Stimulated activated CD4-positive, alpha-beta T cell treated with anti-CD3 and anti-CD28 coated beads, TNF-alpha, amount 100 ng/mL, for 24 hours (primary cell): ENCODE results near the gene PRPSAP1.

Experiments
- DNase-seq, 3 experiments: peaks; one replicate each; pipeline ENCODE4 v3.0.0-alpha.2; 2020; ENCODE audit warnings: low read depth in 3 of 3

PRPSAP1 gene, protein sequence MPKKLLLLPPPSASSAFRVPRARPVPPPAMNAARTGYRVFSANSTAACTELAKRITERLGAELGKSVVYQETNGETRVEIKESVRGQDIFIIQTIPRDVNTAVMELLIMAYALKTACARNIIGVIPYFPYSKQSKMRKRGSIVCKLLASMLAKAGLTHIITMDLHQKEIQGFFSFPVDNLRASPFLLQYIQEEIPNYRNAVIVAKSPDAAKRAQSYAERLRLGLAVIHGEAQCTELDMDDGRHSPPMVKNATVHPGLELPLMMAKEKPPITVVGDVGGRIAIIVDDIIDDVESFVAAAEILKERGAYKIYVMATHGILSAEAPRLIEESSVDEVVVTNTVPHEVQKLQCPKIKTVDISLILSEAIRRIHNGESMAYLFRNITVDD

DNA sequence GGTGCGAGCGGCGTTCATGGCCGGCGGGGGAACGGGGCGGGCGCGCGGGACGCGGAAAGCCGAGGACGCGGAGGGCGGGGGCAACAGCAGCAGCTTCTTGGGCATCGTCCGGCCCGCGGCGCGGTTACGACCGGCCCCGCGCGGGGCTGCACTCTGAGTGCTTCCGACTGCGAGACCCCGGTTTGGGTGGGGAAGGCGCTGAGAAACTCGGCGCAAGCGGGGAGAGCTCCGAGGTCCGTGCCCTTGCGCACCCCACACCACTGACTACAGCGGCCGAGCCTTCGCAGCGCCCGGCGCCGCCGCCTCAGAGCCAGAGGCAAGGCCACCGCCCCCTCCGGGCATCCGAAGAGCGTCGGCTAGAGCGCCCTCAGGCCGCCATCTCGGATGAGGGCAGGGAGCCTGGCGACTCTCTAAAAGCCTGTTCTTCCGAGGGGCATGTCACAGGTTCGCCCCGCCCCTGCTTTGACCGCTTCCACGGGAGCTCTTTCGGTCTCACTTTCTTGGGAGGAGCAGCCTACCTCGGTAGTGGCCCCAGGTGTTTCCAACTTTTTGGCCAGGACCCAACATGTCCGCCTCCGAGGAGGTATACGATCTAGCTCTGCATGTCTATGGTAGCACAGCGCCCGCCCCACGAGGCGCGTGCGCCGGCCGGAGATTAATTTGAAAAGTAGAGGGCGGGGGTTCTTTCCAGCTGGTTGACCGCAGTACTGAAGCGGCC lies at the start of gene PRPSAP1:
TSS of gene PRPSAP1 (minus strand) at position 318 of the 718 bp plus-strand sequence. CDS start at position 105, 213 bp downstream.
- peak; percentile 59 to 80 (median 66) for DNase-seq

DNA sequence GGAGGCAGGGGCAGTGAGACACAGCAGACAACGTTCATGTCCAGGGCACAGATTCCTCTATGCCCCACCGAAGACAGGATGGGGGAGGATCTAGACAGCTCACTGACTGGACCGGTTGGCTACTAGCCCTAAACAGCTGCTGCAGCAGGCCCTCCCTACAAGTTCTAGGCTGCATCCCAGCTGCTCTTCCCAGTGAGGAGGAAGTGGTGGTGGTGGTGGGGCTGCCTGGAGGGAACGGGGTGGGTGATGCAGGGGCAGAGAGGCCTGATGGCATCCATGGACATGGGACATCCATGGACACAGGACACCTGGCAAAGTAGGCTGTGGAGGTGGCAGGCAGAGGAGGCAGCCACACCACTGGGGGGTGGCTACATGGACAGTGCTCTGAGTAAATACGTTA lies 49.0 kb upstream of the PRPSAP1 start:
- DNase-seq: no peak

DNA sequence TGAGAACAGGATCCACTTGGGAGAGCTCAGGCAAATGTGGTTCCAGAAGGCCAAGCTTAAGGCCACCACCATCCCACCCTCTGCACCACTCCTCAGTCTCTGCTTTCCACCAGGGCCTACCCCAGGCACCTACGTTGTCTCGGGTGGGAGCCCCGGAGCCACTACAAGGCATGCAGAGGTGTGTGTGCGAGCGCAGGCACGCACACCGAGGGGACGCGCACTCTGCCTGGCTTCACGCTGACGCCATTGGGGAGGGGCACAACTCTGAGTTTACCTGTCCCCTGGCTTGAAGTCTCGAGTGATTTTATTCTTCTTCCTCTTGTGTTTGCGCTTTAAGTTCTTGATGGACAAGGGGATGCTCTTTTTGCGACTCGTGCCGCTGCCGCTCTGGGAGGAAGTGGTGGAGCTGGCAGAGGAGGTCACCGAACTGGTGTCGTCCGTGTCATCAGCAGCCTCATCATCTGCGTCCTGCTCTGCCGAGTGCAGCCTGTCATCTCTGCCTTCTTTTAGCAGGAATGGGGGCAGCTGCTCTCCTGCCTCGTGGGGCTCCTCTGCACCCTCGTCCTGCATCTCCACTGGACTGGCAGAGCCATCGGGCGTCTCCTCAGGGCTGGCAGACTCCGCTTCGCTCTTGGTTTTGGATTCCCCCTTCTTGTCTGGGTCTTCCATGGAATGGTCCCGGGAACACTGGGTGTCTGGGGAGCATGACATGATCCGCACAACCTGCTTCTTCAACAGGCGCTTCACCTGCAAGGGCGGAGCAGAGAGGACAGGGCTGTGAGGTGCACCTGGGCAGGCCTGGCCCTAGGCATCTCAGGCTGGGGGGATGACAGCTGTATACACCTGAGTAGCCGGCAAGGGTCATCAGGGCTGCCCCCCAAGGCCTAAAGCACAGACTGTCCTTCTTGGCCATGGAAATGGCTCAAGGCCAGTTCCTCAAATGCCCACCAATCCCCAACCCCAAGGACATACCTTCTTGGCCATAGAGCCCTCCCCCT lies 45.8 kb upstream of the PRPSAP1 start:
- DNase-seq: no peak

DNA sequence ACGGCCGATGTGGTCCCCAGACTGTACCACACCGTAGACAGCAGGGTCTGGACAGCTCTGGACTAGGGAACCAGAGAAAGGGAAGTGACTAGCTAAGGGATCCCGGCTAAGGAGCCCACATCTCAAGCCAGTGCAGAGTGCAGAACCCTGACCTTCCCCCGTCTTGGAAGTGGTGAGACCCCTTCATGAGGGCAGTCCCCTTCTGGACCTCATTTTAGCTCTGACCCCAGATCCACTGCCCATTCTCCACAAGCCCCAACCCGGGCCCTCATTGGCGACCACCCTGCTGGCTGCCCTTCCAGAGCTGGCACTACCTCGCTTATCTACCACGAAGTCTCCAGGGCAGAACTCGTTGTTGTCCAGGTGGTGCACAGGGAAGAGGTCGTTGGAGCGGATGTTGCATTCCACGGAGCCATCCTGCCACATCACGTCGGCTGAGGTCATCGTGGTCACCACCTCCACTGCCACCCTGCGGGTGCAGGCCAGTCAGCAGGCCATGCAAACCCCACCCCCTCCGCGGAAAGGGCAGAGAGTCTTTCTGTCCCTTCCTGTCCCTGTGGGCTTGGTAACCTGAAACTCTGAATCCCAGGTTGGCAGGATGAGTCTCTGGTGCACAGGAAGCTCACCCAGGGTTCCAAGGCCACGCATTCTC lies 44.9 kb upstream of the PRPSAP1 start:
- no peak for DNase-seq

DNA sequence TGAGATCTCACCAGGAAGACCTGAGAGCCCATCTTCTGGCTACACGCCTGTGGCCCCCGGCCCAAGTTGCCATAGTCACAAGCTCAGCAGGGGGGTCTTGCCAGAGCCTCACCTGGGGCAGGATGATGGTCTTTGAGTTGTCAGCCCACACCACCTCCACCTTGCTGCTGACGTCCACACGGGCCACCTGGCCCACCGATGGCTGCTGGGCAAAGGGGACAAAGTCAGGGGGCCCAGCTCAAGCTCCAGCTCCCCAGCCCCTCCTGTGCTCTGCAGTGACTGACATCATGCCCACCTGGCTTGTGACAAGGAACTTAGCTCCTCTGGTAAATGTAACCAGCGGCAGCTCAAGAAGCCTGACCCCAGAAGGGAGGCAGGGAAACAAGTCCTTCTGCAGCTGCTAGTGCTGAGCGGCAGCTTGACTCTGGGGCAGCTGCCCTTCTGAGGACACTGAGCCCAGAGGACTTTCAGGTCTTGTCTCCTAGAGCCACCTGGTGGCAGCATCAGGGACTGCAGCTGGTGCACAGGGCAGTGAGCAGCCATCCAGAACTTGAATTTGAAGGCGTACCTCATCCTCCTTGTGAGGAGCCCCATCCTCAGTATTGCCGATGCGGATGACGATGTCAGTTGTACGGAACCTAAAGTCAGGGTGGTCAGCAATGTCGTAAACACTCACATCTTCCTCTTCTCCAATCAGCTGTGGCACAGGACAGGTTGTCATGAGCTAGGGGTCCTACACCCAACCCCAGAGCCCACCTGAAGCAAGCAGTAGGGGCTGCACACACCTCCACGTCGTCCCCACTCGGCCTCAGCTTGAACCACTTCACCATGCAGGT lies 44.2 kb upstream of the PRPSAP1 start:
- DNase-seq: peak; percentile 70 to 83 (median 80)

DNA sequence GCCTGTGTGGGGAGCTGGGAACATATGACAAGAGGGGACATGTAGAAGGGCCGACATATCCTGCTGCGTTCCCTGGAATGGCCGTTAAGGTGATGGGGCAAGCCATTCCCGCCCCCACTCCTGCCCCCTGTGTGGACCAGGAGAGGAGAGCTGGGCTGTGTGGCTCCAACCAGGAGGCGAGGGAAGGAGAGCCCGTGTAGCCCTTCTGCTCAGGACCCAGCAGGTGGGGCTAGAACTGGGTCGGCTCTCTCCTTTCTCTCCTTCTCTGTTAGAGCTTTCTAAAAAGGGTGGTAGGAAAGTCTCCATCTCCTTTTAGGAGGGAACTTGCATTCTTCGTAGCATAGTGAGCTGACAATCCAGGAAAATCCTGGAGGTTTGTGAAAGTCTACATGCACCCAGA lies 43.5 kb upstream of the PRPSAP1 start:
- no peak for DNase-seq

DNA sequence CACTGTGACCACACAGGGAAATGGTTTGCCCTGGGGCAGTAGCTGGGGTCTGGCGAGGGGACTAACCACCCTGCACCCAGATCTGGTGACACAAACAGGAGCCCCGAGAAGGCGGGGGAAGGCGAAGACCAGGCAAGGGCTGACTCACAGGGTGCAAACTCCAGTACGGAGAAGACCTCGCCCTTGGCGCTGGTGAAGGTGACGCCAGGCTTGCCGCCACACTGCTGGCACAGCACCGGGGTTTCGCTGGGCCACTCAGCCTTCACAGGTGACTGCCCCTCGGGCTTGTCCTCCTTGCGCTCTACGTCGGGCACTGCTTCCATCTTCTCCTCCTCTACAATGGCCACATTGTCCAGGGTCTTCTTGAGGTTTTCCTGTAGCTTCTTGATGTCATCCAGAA lies 42.3 kb upstream of the PRPSAP1 start:
- DNase-seq: no peak

DNA sequence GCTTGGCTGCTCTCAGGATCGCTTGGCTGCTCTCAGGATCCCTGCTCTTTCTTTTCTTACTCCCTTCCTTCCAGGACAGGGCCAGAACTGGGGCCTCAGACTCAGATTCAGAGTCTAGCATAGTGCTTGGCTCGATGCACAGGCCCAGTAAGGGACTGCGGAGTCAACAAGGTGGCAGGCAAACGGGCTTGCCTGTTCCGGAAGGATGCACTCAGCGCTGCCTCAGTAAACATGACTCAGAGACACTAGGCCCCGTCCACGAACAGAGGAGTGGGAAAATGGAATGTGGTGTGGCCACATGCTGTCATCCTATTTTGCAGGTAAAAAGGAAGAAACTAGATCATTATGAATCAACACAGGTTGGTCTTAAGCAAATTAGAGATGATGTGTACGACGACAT lies 40.5 kb upstream of the PRPSAP1 start:
- no peak for DNase-seq

DNA sequence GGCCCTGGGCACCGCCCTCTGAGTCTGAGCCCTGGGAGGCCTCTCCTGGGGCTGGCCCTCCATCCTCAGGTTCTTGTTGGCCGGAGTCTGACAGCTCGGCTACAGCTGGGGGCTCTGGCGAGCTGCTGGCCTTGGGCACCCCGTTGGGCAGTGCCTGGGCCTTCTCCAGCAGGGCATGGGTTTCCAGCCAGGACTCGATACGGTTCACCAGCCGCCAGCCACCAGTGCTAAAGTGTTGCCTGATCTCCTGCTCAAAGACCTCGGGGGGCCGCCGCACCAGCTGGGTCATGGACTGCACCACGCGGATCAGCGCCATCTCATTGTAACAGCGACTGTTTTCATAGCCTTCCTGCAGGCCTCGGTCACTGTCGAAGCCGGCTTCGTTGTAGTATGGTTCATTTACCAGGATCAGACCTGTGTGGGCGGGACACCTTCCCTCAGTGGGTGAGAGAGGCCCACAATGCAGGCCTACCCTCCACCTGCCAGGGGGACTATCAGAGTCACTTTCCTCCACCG lies 37.5 kb upstream of the PRPSAP1 start:
- no peak for DNase-seq

DNA sequence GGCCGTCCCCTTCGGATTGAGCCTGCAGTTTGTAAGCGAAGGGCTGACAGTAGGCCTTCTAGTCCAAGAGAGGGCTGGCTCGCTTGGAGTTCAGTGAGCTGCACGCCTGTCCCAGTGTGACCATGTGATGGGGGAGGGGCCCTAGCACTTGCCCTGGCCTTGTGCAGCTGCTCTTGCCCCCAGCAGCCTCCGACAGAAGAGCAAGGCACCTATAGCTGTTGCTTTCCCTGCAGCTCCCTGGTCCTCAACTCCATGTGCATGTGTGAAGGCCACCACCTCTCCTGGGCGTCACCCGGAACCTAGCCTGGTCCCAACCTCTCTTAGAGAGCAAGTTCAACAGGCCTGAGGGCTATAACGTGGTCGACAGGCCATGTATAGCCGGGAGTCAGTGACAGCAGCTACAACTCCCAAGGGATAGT lies 36.3 kb upstream of the PRPSAP1 start:
- no peak for DNase-seq

DNA sequence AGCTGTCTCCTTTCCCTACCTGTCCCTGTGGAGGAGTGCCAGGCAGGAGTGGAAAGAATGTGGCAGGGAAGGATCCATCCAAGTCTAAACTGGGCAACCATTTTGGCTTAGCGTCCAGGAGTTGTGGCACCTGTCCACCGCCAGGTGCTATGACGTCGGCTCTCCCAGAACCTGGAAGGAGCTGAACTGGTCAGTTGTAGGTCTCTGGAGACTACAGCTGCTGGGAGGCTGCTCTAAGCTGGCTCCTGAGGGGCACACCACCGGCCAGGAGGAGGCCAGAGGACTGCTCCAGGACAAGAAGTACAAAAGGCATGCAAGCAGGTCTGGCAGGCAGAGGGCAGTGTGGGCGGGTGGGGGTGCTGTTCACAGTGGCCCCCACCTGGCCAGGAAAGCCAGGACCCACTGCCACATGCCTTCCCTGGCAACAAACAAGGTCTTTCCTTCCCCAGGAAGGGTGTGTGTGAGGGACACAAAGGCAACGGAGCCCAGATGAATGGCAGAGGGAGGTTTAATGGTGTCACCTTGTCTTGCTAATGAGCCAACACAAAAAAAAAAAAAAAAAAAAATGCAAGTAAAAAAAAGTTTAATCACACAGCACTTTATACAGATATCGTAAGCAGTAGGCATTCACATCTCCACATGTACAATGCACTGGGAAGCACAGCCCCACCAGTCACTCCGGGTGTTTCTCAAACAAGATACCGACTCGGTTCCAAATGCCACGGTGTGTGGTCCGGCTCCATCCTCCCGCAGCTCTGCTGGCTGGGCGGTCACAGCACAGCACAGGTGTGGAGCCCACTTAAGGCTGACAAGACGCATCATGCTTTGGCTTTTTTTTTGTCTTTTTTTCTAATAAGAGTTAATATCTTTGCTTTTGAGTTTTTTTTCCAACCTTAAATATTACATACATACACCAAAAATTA lies 35.5 kb upstream of the PRPSAP1 start:
- no peak for DNase-seq

DNA sequence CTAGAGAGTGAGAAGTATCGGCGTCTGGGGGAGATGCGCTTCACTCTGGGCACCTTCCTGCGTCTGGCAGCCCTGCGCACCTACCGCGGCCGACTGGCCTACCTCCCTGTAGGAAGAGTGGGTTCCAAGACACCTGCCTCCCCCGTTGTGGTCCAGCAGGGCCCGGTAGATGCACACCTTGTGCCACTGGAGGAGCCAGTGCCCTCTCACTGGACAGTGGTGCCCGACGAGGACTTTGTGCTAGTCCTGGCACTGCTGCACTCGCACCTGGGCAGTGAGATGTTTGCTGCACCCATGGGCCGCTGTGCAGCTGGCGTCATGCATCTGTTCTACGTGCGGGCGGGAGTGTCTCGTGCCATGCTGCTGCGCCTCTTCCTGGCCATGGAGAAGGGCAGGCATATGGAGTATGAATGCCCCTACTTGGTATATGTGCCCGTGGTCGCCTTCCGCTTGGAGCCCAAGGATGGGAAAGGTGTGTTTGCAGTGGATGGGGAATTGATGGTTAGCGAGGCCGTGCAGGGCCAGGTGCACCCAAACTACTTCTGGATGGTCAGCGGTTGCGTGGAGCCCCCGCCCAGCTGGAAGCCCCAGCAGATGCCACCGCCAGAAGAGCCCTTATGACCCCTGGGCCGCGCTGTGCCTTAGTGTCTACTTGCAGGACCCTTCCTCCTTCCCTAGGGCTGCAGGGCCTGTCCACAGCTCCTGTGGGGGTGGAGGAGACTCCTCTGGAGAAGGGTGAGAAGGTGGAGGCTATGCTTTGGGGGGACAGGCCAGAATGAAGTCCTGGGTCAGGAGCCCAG lies 33.5 kb upstream of the PRPSAP1 start:
- no peak for DNase-seq

DNA sequence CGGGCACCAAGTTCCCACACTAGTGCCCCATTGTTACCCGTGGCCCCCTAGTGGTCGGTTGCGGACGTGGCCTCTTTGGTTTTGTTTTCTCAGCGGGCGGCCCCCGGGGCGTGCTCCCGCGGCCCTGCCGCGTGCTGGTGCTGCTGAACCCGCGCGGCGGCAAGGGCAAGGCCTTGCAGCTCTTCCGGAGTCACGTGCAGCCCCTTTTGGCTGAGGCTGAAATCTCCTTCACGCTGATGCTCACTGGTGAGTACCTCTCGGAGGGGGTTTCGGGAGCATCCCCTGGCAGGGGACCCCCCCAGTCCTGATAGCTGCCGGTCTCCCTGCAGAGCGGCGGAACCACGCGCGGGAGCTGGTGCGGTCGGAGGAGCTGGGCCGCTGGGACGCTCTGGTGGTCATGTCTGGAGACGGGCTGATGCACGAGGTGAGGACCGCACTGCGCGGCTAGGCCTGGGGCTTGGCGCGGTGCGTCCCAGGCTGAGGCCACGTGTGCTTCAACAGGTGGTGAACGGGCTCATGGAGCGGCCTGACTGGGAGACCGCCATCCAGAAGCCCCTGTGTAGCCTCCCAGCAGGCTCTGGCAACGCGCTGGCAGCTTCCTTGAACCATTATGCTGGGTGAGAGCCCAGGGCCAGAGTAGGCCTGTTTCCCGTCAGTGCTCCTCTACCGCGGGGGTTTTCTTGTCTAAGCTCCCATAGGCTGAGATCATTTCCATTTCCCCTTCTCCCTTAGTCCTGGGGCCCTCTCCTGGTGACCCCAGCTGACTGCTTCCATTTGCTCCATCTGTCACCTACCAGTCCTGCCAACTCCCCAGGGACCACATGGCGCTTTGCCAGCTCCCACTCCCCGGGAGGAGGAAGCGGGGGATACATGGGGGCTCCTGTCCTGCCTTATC lies 32.4 kb upstream of the PRPSAP1 start:
- DNase-seq: peak; percentile 65 to 85 (median 72)

DNA sequence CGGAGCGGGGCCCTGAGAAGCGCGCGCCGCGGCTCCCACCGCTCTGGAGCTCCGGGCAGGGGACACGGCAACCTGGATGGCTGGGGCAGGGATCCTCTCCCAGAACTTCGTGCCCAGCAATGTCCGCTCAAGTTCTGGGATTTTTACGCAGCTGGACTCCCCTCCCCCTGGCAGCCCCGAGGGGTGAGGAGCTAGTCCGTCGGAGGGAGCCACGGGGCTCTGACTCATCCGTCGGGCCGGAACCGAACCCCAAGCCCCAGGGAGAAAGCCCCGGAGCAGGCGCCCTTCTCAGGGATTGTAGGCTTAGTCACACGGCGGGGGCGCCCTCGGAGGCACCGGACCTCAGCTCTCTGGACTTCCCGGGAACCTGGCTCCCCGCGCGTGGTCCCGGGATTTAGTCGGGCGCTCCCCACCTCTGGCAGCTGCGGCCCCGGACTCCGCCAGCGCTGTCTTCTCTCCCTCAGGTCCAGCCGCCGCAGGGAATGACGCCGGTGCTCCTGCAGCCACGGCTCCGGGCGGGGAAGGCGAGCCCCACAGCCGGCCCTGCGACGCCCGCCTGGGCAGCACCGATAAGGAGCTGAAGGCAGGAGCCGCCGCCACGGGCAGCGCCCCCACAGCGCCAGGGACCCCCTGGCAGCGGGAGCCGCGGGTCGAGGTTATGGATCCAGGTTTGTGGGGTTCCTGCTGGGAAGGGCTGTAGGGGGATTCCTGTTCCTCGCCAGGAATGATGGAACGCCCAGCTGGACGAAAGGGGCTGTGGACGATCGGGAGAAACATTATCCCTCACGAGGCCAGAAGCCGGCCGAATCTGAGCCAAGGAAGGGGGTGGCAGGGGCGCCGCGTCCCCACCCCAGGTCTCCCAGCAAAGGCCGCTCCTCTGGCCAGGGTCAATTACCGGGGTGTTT lies 31.5 kb upstream of the PRPSAP1 start:
- peak in 1 of 3 experiments; percentile 38 for DNase-seq

DNA sequence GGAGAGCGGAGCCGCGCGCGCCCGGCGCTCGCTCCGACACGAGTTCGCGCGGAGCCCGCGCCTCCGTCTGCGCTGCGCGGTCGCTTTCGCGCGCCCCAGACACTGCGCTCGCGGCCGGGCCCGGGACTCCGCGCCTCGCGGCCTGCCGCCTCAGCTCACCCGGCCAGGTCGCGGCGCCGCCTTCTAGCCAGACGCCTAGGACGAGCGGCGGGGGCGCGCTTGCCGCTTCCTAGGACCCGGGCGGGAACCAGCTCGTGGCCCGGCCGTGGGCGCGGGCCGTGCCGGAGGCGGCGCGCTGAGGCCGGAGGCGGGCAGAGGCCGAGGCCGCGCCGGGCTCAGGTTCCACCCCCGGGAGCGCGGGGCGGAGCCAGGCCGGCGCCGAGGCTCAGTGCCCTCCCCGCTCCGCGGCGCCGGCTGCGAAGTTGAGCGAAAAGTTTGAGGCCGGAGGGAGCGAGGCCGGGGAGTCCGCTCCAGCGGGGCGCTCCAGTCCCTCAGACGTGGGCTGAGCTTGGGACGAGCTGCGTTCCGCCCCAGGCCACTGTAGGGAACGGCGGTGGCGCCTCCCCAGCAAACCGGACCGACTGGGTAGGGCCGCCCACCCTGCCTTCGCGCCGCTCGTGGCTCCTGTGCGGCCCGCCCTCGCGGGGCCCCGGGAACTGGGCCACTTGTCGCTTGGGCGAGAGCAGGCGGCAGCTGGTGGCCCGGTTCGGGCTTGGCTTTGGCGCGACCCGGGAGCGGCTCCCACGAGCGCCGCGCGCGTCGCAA lies 30.7 kb upstream of the PRPSAP1 start, which contains the start of gene SPHK1:
TSS of gene SPHK1 (plus strand) at position 388 of the 765 bp plus-strand sequence. CDS start 1,036 bp downstream, outside the sequence.
- DNase-seq: peak; percentile 15 to 71 (median 40)
